Stimulated activated CD8-positive, alpha-beta memory T cell treated with anti-CD3 and anti-CD28 coated beads, Interleukin-15, amount 100 ng/mL, for 1 hour (primary cell): ENCODE measurements around the gene MAP2K7.
"Not testable (repeated sequence)": the region's sequence is repeated elsewhere in the genome, so short reads cannot be mapped to it uniquely, and the experiment has no call there.

Experiments used
- DNase-seq: peaks from one replicate; pipeline ENCODE4 v3.0.0-alpha.2; 2020; ENCODE audit warnings: low read depth

Gene MAP2K7

GRCh38 chr19:7885818-7886217 is 17.9 kb upstream of the MAP2K7 start:
- DNase-seq = no peak

- no peak for DNase-seq
Observed at GRCh38 chr19:7887408-7888144, 16.1 kb upstream of the MAP2K7 start.

GRCh38 chr19:7888145-7888825 is 15.4 kb upstream of the MAP2K7 start, which contains the start of gene LRRC8E:
TSS of gene LRRC8E (plus strand) at chr19:7888510. CDS start at chr19:7895604, 7,094 bp downstream.
- DNase-seq = no peak

GRCh38 chr19:7888826-7889217 is 14.9 kb upstream of the MAP2K7 start:
- DNase-seq = no peak

GRCh38 chr19:7893362-7894101 is 10.1 kb upstream of the MAP2K7 start:
- DNase-seq = not testable (repeated sequence)

- DNase-seq = no peak
Observed at GRCh38 chr19:7894612-7895309, 8.9 kb upstream of the MAP2K7 start.

GRCh38 chr19:7895565-7895964 is 8.1 kb upstream of the MAP2K7 start:
- DNase-seq = no peak

- no peak for DNase-seq
Observed at GRCh38 chr19:7897292-7897691, 6.4 kb upstream of the MAP2K7 start.

- DNase-seq = no peak
Observed at GRCh38 chr19:7898967-7899366, 4.7 kb upstream of the MAP2K7 start.

GRCh38 chr19:7899751-7900378 is 3.8 kb upstream of the MAP2K7 start:
- DNase-seq = no peak

GRCh38 chr19:7900401-7900870 is 3.2 kb upstream of the MAP2K7 start:
- DNase-seq = no peak

- DNase-seq = no peak
Observed at GRCh38 chr19:7900931-7901330, 2.7 kb upstream of the MAP2K7 start.

GRCh38 chr19:7901337-7901736 is 2.3 kb upstream of the MAP2K7 start:
- no peak for DNase-seq

- DNase-seq = no peak
Observed at GRCh38 chr19:7902796-7903243, 857 bp upstream of the MAP2K7 start.

GRCh38 chr19:7904074-7905020 is 670 bp downstream of the MAP2K7 start:
- peak; percentile 38 for DNase-seq

GRCh38 chr19:7905268-7905667 is 1.6 kb downstream of the MAP2K7 start:
- no peak for DNase-seq

- no peak for DNase-seq
Observed at GRCh38 chr19:7905859-7906258, 2.2 kb downstream of the MAP2K7 start.

- DNase-seq = no peak
Observed at GRCh38 chr19:7907122-7907521, 3.4 kb downstream of the MAP2K7 start.

- DNase-seq = no peak
Observed at GRCh38 chr19:7907544-7907943, 3.9 kb downstream of the MAP2K7 start.

GRCh38 chr19:7908078-7908699 is 4.5 kb downstream of the MAP2K7 start:
- no peak for DNase-seq
